NT2/D1 (cell line): Measurements from ENCODE around the gene GCLC.

Experiments used
- DNase-seq: peaks from one replicate; pipeline ENCODE4 v3.0.0-alpha.2; 2011; ENCODE audit warnings: low read depth, low spot score
- H3K27me3 ChIP-seq: 2 replicates; pipeline ENCODE4 v1.6.0; 2011; ENCODE audit warnings: mild to moderate bottlenecking; ENCODE audit not compliant: insufficient read length, insufficient read depth
- H3K36me3 ChIP-seq: 2 replicates; pipeline ENCODE4 v1.6.1; 2011; ENCODE audit warnings: mild to moderate bottlenecking, low read length, mixed read lengths; ENCODE audit not compliant: insufficient read depth, insufficient read length
- H3K4me1 ChIP-seq: 2 replicates; pipeline ENCODE4 v1.5.1; 2011; ENCODE audit not compliant: insufficient read depth, insufficient read length
- H3K4me3 ChIP-seq: 2 replicates; pipeline ENCODE4 v1.5.1; 2011; ENCODE audit warnings: low read depth; ENCODE audit not compliant: insufficient read length
- H3K9ac ChIP-seq: 2 replicates; pipeline ENCODE4 v1.6.0; 2011; ENCODE audit warnings: low read depth; ENCODE audit not compliant: insufficient read length
- H3K9me3 ChIP-seq: 2 replicates; pipeline ENCODE4 v1.5.1; 2011; ENCODE audit warnings: mild to moderate bottlenecking, low read length; ENCODE audit not compliant: insufficient read depth
- SUZ12 ChIP-seq: IDR thresholded peaks from 2 replicates; pipeline ENCODE4 v1.6.1; 2011; ENCODE audit not compliant: insufficient read length, insufficient read depth; ENCODE audit errors: extremely low read depth
- YY1 ChIP-seq: IDR thresholded peaks from 2 replicates; pipeline ENCODE4 v1.6.1; 2011; ENCODE audit not compliant: insufficient read length, insufficient read depth
- ZNF274 ChIP-seq: IDR thresholded peaks from 2 replicates; pipeline ENCODE4 v1.6.1; 2011; ENCODE audit warnings: mild to moderate bottlenecking, low read depth, low read length

Gene GCLC

GRCh38 chr6:53532061-53532797 lies 12.7 kb downstream of the GCLC start:
- no peak for DNase-seq
- Histone ChIP-seq H3K9me3 (no peaks in the 10 kb centered on the region), H3K27me3 (no peaks in the 10 kb centered on the region), H3K9ac (no peak overlapping the region), H3K36me3 (no peaks in the 10 kb centered on the region), H3K4me1 (no peaks in the 10 kb centered on the region), H3K4me3 (no peak overlapping the region)
- TF ChIP-seq YY1 (no peak), ZNF274 (no peak), SUZ12 (no peak)

DNA sequence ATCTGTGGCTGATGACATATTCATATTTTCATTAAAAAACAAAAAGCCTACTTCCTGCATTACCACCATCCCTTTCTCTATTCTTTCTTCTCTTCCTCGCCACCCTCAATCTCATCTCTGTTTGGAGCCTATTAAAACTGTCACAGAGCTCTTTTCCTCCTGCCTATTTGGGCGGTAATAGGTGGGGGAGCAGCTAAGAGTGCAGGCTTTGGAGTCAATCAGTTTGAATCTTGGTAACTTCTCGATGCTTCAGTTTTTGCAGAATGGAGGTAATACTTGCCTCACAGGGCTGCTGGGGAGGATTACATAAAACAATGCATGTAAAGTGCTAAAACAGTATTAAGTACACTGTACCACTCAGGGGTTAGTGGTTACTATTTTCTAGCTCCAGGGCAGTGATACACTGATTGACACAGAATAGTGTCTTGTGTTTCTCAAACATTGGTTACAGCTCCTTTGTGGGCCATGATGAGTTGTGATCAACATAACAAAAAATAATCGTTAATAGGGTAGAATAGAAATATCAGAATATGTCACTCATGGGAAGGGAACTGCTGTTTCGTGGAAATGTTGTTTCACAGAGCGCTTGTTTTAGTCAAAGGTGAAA lies 14.0 kb downstream of the GCLC start:
- H3K9ac ChIP-seq, result no peak overlapping the region
- no peaks in the 10 kb centered on the region for H3K9me3 ChIP-seq
- no peak overlapping the region for H3K4me3 ChIP-seq
- DNase-seq, result no peak
- H3K27me3 ChIP-seq, result no peaks in the 10 kb centered on the region
- no peak for TF ChIP-seq ZNF274
- TF ChIP-seq YY1, result no peak
- no peak for TF ChIP-seq SUZ12
- H3K4me1 ChIP-seq, result no peaks in the 10 kb centered on the region
- no peaks in the 10 kb centered on the region for H3K36me3 ChIP-seq

- Histone ChIP-seq H3K9me3 (no peaks in the 10 kb centered on the region), H3K4me1 (no peaks in the 10 kb centered on the region), H3K4me3 (no peak overlapping the region), H3K27me3 (no peaks in the 10 kb centered on the region), H3K36me3 (no peaks in the 10 kb centered on the region), H3K9ac (no peak overlapping the region)
- TF ChIP-seq ZNF274 (no peak), SUZ12 (no peak), YY1 (no peak)
- no peak for DNase-seq
Observed at GRCh38 chr6:53530346-53530745, 14.6 kb downstream of the GCLC start.

DNA sequence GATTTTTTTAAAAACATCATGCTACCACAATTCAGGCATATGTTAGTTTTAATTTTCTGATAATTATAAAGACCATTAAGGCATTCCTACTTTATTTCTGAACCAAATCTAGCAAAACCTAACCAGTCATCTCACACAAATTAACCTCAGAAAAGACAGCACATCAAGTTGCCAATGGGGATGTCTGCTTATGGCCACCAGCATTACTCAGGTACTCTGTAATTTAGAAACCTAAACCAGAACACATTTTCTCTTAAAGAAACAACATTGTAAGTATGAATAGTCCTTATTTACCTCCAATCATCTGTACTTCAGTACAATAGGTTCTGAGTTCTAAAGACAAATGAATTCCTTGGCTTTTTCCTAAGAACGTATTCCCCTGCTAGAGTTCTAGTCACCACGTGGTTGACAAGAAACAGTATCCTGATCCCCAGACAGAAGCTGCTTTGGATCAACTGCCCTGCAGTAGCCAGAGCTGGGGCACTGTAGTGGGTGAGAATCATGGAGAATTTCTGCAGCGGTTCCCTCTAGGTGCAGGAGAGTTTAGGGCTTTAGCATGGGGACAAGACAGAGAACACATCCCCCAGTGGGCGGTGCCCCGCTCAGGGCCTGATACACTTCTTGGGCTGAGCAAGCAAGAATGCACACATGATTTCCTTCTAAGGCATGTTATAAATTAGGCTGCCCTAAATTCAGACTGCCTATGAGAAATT lies 15.4 kb downstream of the GCLC start:
- TF ChIP-seq ZNF274 (no peak), YY1 (no peak), SUZ12 (no peak)
- H3K4me1 ChIP-seq, result no peaks in the 10 kb centered on the region
- H3K27me3 ChIP-seq, result no peaks in the 10 kb centered on the region
- no peak overlapping the region for H3K4me3 ChIP-seq
- no peak for DNase-seq
- no peaks in the 10 kb centered on the region for H3K9me3 ChIP-seq
- H3K36me3 ChIP-seq, result no peaks in the 10 kb centered on the region
- no peak overlapping the region for H3K9ac ChIP-seq

- Histone ChIP-seq H3K36me3 (no peaks in the 10 kb centered on the region), H3K9me3 (no peaks in the 10 kb centered on the region), H3K27me3 (no peaks in the 10 kb centered on the region), H3K9ac (no peak overlapping the region), H3K4me3 (no peak overlapping the region), H3K4me1 (no peaks in the 10 kb centered on the region)
- no peak for DNase-seq
- TF ChIP-seq YY1, result no peak
Observed at GRCh38 chr6:53528107-53528506, 16.8 kb downstream of the GCLC start.

GRCh38 chr6:53527249-53527765 lies 17.6 kb downstream of the GCLC start:
- Histone ChIP-seq H3K27me3 (no peaks in the 10 kb centered on the region), H3K4me3 (no peak overlapping the region), H3K9ac (no peak overlapping the region), H3K36me3 (no peaks in the 10 kb centered on the region), H3K9me3 (no peaks in the 10 kb centered on the region), H3K4me1 (no peaks in the 10 kb centered on the region)
- TF ChIP-seq SUZ12 (no peak), YY1 (no peak), ZNF274 (no peak)
- DNase-seq, result no peak

DNA sequence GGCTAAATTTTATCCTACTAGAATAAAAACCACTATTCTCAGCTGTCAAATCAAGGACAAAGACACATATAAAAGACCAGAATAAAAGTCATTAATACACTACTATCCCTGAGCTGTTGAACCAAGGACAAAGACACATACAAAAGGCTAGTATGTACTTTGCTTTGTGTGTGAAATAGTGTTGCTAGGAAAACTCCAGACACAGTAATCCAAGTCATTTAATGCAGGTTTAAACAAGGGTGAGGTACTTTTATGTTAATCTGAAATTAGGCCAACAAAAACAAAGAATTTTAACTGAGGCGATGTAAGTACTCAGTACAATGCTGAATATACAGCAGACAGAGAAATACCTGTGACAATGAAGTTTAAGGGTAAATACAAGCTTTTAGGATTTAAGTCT lies 18.9 kb downstream of the GCLC start:
- Histone ChIP-seq H3K4me1 (no peaks in the 10 kb centered on the region), H3K36me3 (no peaks in the 10 kb centered on the region), H3K9ac (no peak overlapping the region), H3K9me3 (no peaks in the 10 kb centered on the region), H3K27me3 (no peaks in the 10 kb centered on the region), H3K4me3 (no peak overlapping the region)
- DNase-seq, result no peak
- TF ChIP-seq ZNF274, result no peak
- no peak for TF ChIP-seq YY1
- no peak for TF ChIP-seq SUZ12
